Astrocyte (in vitro differentiated cells and primary cell): ENCODE measurements around the gene FOXB1. TPM values are rescaled to one million over a fixed set of nuclear protein-coding genes. Genes with fewer than 3 reads are reported as not detected.

Source experiments
- DNase-seq: peaks from one replicate; pipeline ENCODE4 v3.0.0-alpha.2; 2010; ENCODE audit warnings: low read depth
- FAIRE-seq: peaks from 2 replicates; lab custom pipeline; 2011; peaks lifted over from hg19 to GRCh38; lab: Jason Lieb, UNC
- H2AFZ ChIP-seq: 2 replicates; pipeline ENCODE4 v1.6.0; 2012; ENCODE audit warnings: low read depth, low read length, inconsistent platforms
- H3K27ac ChIP-seq: 2 replicates; pipeline ENCODE4 v1.5.1; 2011; ENCODE audit warnings: low read depth, low read length, inconsistent platforms
- H3K27me3 ChIP-seq: 2 replicates; pipeline ENCODE4 v1.6.0; 2011; ENCODE audit warnings: low read length, inconsistent platforms; ENCODE audit not compliant: insufficient read depth
- H3K36me3 ChIP-seq: 2 replicates; pipeline ENCODE4 v1.5.1; 2011; ENCODE audit warnings: low read length, inconsistent platforms; ENCODE audit not compliant: insufficient read depth
- H3K4me1 ChIP-seq: 2 replicates; pipeline ENCODE4 v1.5.1; 2011; ENCODE audit warnings: low read length, inconsistent platforms; ENCODE audit not compliant: insufficient read depth
- H3K4me2 ChIP-seq: 2 replicates; pipeline ENCODE4 v1.6.0; 2012; ENCODE audit warnings: low read length, inconsistent platforms
- H3K4me3 ChIP-seq: 2 replicates; pipeline ENCODE4 v1.5.1; 2011; ENCODE audit warnings: low read depth, mild to moderate bottlenecking, low read length, inconsistent platforms; ENCODE audit not compliant: insufficient read depth
- H3K79me2 ChIP-seq: 2 replicates; pipeline ENCODE4 v1.6.0; 2012; ENCODE audit warnings: mild to moderate bottlenecking, low read length, inconsistent platforms; ENCODE audit not compliant: insufficient read depth
- H3K9ac ChIP-seq: 2 replicates; pipeline ENCODE4 v1.6.0; 2012; ENCODE audit warnings: mild to moderate bottlenecking, low read length, inconsistent platforms
- H3K9me3 ChIP-seq: 2 replicates; pipeline ENCODE4 v1.5.1; 2012; ENCODE audit warnings: low read depth, mild to moderate bottlenecking, low read length, inconsistent platforms; ENCODE audit not compliant: insufficient read depth
- H4K20me1 ChIP-seq: 2 replicates; pipeline ENCODE4 v1.6.0; 2012; ENCODE audit warnings: low read length, inconsistent platforms; ENCODE audit not compliant: insufficient read depth
- H3K27ac Mint-ChIP-seq: one replicate; pipeline ENCODE4 v1.8.0; 2021; ENCODE audit warnings: mild to moderate bottlenecking, mixed read lengths; ENCODE audit not compliant: unreplicated experiment
- H3K27me3 Mint-ChIP-seq: one replicate; pipeline ENCODE4 v1.8.0; 2021; ENCODE audit warnings: low read depth, mixed read lengths; ENCODE audit not compliant: unreplicated experiment
- H3K36me3 Mint-ChIP-seq: one replicate; pipeline ENCODE4 v1.8.0; 2021; ENCODE audit warnings: low read depth, mixed read lengths; ENCODE audit not compliant: unreplicated experiment
- H3K4me1 Mint-ChIP-seq: one replicate; pipeline ENCODE4 v1.8.0; 2021; ENCODE audit warnings: low read depth, mixed read lengths; ENCODE audit not compliant: unreplicated experiment
- H3K4me3 Mint-ChIP-seq: one replicate; pipeline ENCODE4 v1.8.0; 2021; ENCODE audit warnings: mild to moderate bottlenecking, moderate library complexity, mixed read lengths; ENCODE audit not compliant: unreplicated experiment
- H3K9me3 Mint-ChIP-seq: one replicate; pipeline ENCODE4 v1.8.0; 2021; ENCODE audit warnings: mild to moderate bottlenecking, mixed read lengths; ENCODE audit not compliant: unreplicated experiment
- CTCF ChIP-seq: IDR thresholded peaks from 2 replicates; pipeline ENCODE4 v1.5.1; 2011; ENCODE audit warnings: low read depth, mild to moderate bottlenecking, inconsistent platforms, low read length, moderate library complexity; ENCODE audit not compliant: insufficient read depth
- EZH2 ChIP-seq: IDR thresholded peaks from 2 replicates; pipeline ENCODE4 v1.6.1; 2012; ENCODE audit warnings: mild to moderate bottlenecking, low read length, inconsistent platforms; ENCODE audit not compliant: insufficient read depth
- total RNA-seq: library from RNA; stranded (reverse); gene quantifications from 2 replicates; pipeline ENCODE4 v1.2.1, GENCODE V29; 2021

The FOXB1 gene
- total RNA-seq, 1 donor from 2014 or later = 1.3 TPM

DNA sequence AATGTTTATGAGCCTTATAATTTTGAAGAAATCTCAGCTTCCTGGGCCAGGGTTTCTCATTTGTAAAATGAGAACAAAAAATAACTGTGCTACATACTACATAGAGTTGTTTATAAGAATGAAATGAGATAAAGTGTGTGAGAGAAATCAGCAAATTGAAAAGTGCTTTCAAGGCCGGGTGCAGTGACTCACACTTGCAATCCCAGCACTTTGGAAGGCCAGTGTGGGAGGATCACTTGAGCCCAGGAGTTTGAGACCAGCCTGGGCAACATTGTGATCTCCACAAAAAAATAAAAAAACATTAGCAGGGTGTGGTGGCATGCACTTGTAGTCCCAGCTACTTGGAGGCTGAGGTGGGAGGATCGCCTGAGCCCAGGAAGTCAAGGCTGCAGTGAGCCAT is 22.4 kb downstream of the FOXB1 start:
- Histone ChIP-seq H2AFZ (no peak overlapping the region), H3K9ac (no peak overlapping the region), H3K79me2 (no peaks in the 10 kb centered on the region), H4K20me1 (no peaks in the 10 kb centered on the region), H3K27ac (no peak overlapping the region), H3K4me1 (no peaks in the 10 kb centered on the region), H3K4me2 (no peak overlapping the region), H3K9me3 (no peaks in the 10 kb centered on the region), H3K4me3 (no peak overlapping the region), H3K36me3 (no peaks in the 10 kb centered on the region), H3K27me3 (no peaks in the 10 kb centered on the region)
- Mint-ChIP-seq H3K27me3 (peaks cover 2% of the 10 kb centered on the region), H3K36me3 (no peaks in the 10 kb centered on the region), H3K27ac (no peak overlapping the region), H3K4me3 (no peak overlapping the region), H3K4me1 (peaks cover 4% of the 10 kb centered on the region), H3K9me3 (peaks cover 2% of the 10 kb centered on the region)
- FAIRE-seq = no peak
- no peak for TF ChIP-seq EZH2
- TF ChIP-seq CTCF = no peak
- no peak for DNase-seq

- DNase-seq (no peak), FAIRE-seq (no peak)
- no peak overlapping the region for H3K4me2 ChIP-seq
- Mint-ChIP-seq H3K9me3 (no peaks in the 10 kb centered on the region), H3K27ac (no peak overlapping the region), H3K36me3 (no peaks in the 10 kb centered on the region), H3K4me1 (no peaks in the 10 kb centered on the region), H3K27me3 (no peaks in the 10 kb centered on the region), H3K4me3 (no peak overlapping the region)
- no peaks in the 10 kb centered on the region for H4K20me1 ChIP-seq
- H3K27me3 ChIP-seq = peaks cover 2% of the 10 kb centered on the region
- no peaks in the 10 kb centered on the region for H3K79me2 ChIP-seq
- H2AFZ ChIP-seq = no peak overlapping the region
- no peak overlapping the region for H3K27ac ChIP-seq
- TF ChIP-seq CTCF (no peak), EZH2 (no peak)
- H3K4me3 ChIP-seq = no peak overlapping the region
- H3K9me3 ChIP-seq = no peaks in the 10 kb centered on the region
- H3K4me1 ChIP-seq = no peaks in the 10 kb centered on the region
- no peak overlapping the region for H3K9ac ChIP-seq
- H3K36me3 ChIP-seq = no peaks in the 10 kb centered on the region
Measured at GRCh38 chr15:60035344-60035743, 31.2 kb downstream of the FOXB1 start.

DNA sequence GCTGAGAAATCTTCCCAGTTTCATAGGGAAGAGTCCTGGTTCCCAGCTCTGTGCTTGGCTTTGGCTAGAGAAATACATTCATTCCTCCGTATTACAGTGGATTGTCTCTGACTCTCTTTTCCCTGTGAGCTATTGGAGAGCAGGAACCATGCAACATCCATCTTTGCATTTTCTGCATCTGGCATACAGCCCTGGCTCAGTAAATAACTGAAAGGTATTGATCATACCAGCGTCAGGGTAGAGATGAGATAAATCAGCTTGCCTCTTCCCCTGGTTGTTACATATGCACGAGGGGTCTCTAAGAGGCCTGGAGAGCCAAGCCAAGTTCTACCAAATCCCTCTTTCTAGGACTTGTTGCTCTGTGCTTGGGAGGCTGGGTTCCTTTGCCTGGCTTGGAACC is 35.2 kb downstream of the FOXB1 start:
- peaks cover 5% of the 10 kb centered on the region for H3K4me1 Mint-ChIP-seq
- Histone ChIP-seq H3K4me2 (no peak overlapping the region), H3K27ac (no peak overlapping the region), H3K4me3 (no peak overlapping the region), H3K27me3 (peaks cover 3% of the 10 kb centered on the region), H3K9me3 (no peaks in the 10 kb centered on the region), H3K79me2 (no peaks in the 10 kb centered on the region), H3K9ac (no peak overlapping the region), H3K36me3 (no peaks in the 10 kb centered on the region), H4K20me1 (no peaks in the 10 kb centered on the region), H3K4me1 (no peaks in the 10 kb centered on the region), H2AFZ (no peak overlapping the region)
- no peaks in the 10 kb centered on the region for H3K27me3 Mint-ChIP-seq
- no peak overlapping the region for H3K27ac Mint-ChIP-seq
- FAIRE-seq = no peak
- H3K9me3 Mint-ChIP-seq = no peaks in the 10 kb centered on the region
- no peak for DNase-seq
- no peaks in the 10 kb centered on the region for H3K36me3 Mint-ChIP-seq
- H3K4me3 Mint-ChIP-seq = no peak overlapping the region
- TF ChIP-seq CTCF = no peak
- no peak for TF ChIP-seq EZH2
